ENCODE data around the gene KIF1A.
"Not testable (repeated sequence)": the region's sequence is repeated elsewhere in the genome, so short reads cannot be mapped to it uniquely, and the experiment has no call there.

KIF1A gene

DNA sequence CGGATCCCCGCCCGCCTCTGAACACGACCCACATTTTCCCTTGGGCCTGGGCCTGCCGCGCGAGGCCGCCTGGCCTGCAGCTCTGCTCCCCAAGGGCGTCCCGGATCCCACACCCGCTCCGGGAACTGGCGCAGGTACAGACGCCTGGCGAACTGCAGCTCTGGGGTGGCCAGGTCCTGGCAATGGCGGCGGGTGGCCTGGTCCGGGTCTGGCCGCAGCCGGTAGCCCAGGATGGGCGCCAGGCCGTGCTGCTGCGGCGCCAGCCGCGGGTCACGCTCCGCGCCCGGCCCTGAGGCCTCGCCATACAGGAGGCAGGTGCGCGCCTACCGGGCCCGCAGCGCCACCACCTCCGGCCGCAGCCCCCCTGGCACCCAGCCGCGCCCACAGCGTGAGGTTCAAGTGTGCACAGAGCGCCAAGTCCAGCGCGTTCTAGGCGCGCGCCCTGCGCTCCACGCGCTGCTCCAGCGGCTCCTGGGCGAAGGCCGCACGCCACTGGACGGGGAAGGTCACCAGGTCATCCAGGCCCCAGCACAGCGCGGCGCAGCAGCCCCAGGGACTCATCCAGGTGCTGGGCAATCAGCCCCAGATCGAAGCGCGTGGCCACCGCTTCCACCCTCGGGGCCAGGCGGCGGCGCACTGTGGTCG is 118.8 kb downstream of the KIF1A start:
- no peak for FAIRE-seq

- FAIRE-seq: not testable (repeated sequence)
These were observed 119.4 kb downstream of the KIF1A start for GRCh38 chr2:240700616-240701015.

DNA sequence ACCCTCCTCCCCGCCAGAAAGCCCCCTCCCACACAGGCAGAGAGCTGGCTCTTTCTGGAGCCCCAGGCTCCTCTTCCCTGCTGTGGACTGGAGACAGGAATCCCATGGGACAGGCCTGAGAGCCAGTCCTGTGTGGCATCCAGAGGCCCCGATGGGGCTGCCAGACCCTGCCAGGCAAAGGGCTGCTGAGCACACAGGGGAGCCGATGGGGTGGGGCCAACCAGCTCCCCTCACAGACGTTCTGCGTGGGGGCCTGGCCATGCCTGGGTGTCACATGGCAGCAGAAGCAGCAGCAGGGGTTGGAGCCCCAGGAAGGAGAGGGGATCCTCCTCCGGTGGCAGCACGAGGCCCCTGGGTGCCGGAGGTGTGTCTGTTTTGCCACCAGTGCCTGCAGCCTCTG is 120.2 kb downstream of the KIF1A start:
- not testable (repeated sequence) for FAIRE-seq

DNA sequence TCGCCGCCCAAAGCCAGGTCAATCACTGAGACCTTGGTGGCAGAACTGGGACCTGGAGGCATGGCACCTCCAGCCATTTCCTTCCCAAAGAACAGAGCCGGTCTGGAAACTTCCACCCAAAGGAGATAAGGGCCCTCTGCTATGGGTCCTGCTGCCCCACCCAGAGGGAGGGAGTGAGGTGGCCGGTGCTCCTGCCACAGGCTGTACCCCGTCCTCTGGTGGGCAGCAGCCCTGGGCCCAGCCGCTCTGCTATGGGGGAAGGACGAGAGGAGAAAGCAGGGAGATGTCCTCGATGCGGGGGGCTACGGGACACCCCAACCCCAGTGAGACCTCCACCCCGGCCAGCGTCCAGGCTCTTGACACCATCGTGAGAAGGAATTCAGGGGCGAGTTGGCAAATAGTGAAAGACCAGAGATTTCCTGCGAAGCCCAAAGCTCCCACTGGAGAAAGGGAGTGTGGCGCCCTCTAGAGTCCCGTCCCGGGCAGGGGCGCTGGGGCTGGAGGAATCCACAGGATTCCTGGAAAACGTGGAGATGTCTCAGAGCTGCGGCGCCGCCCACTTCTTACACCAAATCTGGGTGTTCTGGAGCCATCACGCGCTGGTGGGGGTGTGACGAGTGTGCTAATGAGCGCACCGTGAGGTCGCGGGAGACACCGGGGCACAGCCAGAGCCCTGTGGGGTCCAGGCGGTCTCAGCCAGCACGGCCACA is 121.0 kb downstream of the KIF1A start:
- FAIRE-seq: not testable (repeated sequence)

DNA sequence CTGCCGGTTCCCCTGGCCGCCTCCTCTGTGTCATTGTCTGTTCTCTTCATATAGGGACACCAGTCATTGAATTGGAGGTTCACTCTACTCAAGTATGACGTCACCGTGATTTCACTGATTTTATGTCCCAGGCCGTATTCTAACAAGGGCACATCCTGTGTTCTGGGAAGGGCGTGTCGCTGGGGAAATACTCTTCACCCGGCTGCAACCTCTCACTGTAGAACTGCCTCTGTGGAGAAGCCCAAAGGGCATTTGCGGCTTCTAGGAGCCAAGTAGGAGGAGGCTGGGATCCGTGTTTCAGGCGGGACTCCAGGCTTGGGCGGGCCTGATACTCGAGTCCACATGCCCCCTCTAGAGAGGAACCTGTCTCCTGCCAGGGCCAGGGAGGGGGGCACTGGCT is 123.5 kb downstream of the KIF1A start:
- FAIRE-seq: peak; percentile 49

- not testable (repeated sequence) for FAIRE-seq
These were observed 124.4 kb downstream of the KIF1A start for GRCh38 chr2:240695593-240695992.

GRCh38 chr2:240694304-240694703 is 125.7 kb downstream of the KIF1A start:
- not testable (repeated sequence) for FAIRE-seq

GRCh38 chr2:240692583-240693561 is 127.1 kb downstream of the KIF1A start:
- FAIRE-seq: not testable (repeated sequence)

DNA sequence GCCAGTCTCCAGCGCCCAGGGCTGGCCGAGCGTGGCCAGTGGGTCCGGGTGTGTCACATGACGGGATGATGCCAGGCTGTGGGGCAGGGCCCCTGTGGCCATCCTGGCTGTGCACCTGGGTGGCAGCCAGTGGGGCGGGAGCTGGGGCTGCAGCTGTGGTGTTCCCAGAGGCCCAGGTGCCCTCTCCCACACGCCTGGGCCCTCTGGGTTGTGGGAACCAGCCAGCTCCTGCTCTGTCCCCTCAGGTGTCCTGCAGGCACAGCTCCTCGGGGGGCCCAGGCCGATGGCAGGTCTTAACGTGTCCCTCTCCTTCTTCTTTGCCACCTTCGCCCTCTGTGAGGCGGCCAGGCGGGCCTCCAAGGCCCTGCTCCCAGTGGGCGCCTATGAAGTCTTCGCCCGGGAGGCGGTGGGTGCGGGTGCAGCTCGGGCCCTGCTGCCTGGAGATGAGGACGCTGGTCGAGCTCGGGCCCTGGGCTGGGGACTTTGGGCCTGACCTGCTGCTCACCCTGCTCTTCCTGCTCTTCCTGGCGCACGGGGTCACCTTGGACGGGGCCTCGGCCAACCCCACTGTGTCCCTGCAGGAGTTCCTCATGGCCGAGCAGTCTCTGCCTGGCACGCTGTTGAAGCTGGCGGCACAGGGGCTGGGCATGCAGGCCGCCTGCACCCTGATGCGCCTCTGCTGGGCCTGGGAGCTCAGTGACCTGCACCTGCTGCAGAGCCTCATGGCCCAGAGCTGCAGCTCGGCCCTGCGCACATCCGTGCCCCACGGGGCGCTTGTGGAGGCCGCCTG is 128.2 kb downstream of the KIF1A start, which contains the start of gene AQP12A:
TSS of gene AQP12A (plus strand) at position 236 of the 790 bp plus-strand sequence. CDS start at position 284, 48 bp downstream.
- not testable (repeated sequence) for FAIRE-seq

GRCh38 chr2:240691075-240691427 is 129.0 kb downstream of the KIF1A start:
- not testable (repeated sequence) for FAIRE-seq

GRCh38 chr2:240690421-240691074 is 129.5 kb downstream of the KIF1A start:
- FAIRE-seq: not testable (repeated sequence)

- no peak for FAIRE-seq
These were observed 130.0 kb downstream of the KIF1A start for GRCh38 chr2:240689975-240690374.

DNA sequence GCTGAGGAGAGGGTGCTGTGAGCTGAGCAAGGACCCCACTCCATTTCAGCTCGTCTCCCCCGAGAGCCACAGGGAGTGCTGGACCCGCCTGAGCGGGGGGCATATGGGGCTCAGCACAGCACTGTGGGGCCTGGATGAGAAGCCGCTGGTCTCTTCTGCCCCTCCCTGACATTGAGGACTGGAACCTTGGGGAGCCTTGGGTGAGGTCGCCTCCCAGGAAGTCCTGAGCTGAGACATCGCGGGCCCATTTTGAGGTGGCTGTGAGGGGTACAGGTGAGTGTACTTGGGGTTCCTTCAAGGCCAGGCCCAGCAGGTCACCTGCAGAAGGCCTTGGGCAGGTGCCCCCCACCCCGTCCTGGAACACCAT is 131.5 kb downstream of the KIF1A start:
- FAIRE-seq: no peak

DNA sequence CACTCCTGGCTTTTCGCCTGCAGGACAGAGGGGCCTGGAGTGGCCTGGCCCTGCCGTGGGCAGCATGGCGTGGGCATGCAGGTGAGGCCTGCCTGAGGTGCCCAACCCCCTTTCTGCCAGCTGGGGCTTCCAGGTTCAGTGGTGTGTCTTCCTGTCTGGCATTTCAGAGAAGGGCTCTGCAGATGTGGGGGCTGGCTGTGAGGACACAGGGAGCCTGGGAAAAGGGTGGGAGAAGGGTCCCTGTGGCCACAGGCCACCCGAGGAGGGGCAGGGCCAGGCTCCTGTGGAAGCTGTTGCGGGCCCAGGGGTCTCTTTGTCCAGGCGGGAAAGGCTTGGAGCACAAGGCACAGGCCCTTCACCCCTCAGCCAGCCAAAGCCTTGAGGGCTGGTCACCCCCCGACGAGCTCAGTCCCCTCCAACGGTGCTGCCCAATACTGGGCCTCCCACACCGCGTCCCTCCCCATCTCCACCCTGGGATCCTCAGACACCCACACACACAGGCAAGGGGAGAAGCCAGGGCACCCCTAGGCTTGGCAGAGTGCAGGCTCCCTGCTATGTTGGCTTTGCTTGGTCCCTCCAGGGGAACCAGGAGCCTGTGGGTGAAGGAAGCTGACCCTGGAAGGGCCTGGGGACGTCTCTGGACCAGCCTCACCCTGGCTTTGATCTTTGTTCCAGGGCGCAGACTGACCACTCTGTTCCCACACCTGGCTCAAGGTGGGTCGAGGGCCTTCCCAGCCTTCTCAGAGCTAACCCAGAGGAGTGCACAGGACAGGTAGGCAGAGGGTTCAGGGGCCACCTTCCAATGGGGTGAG is 132.1 kb downstream of the KIF1A start:
- FAIRE-seq: no peak

- no peak for FAIRE-seq
These were observed 132.8 kb downstream of the KIF1A start for GRCh38 chr2:240687045-240687740.

DNA sequence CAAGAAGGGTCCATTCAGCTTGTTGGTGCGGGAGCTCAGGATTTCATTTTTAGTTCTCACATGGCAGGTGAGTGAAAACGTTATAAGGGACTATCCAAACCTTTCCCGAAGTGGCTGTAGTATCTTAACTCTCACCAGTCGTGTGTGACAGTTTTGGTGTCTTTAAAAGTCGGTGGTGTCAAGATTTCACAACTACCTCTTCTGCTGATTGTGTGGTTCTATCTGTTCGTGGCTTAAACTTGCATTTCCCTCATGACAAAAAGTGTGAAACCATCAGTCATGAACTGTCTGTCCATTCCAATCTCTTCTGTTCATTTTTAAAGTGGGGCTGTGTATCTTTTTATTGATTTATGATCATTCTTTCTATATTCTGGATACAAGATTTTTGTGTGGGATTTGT is 133.6 kb downstream of the KIF1A start:
- no peak for FAIRE-seq

- FAIRE-seq: no peak
These were observed 134.1 kb downstream of the KIF1A start for GRCh38 chr2:240685771-240686371.

DNA sequence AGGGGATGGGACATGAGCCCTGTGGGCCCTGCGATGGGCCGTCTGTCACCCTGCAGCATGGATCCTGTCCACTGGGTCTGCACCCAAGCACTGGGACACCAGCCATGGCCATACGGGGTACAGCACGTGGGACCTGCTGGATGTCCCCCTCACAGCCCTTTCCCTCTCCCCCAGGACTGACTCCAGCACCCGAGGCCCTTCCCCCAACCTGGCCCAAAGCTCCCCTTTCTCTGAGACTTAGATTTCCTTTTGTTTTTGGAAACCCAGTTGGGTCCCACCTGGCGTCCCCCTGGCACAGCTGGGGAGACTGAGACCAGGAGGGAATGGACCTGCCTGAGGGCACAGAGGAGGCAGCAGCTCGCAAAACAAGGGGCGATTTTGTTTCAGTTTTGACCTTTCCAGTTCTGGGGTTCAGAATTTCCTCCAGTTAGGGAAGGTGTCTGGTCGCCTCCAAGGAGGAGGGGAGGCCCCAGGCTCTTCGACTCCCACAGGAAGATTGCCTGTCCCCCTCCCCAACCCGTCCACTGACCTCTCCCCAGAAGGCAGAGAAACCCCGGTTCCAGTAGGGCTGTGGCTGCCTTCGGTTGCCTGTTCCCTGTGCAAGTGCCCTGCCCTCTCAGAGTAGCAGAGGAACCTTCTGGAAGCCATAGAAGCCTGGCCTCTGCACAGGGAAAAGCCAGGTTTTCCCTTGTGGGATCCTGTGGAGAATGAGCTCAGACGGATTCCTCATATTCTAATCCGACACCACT is 135.9 kb downstream of the KIF1A start:
- FAIRE-seq: not testable (repeated sequence)
